WTC11 (cell line): ENCODE results near the gene EVC2.

ENCODE experiments used
- GABPB1 ChIP-seq: sonication (generic); formaldehyde crosslinking; IDR thresholded peaks from 2 replicates; pipeline ENCODE4 v1.8.1; 2023; ENCODE audit warnings: mild to moderate bottlenecking, missing genetic modification reagents
- GTF2I ChIP-seq: fragments of 250-450 bp; sonication (Bioruptor Pico); conservative IDR thresholded peaks from 2 replicates; pipeline ENCODE4 v1.4.0; 2021; ENCODE audit warnings: mild to moderate bottlenecking
- MAX ChIP-seq: sonication (generic); formaldehyde crosslinking; IDR thresholded peaks from 2 replicates; pipeline ENCODE4 v1.8.0; 2022; ENCODE audit warnings: mild to moderate bottlenecking, missing genetic modification reagents
- NFE2L1 ChIP-seq: sonication (generic); formaldehyde crosslinking; IDR thresholded peaks from 2 replicates; pipeline ENCODE4 v1.8.1; 2023; ENCODE audit warnings: missing genetic modification reagents
- STAT6 ChIP-seq: sonication (generic); formaldehyde crosslinking; conservative IDR thresholded peaks from 2 replicates; pipeline ENCODE4 v1.8.1; 2023; ENCODE audit warnings: mild to moderate bottlenecking, low read depth, missing genetic modification reagents, moderate library complexity
- TCF7 ChIP-seq: sonication (generic); formaldehyde crosslinking; IDR thresholded peaks from 2 replicates; pipeline ENCODE4 v1.8.0; 2022; ENCODE audit warnings: mild to moderate bottlenecking, low read depth, missing genetic modification reagents, moderate library complexity
- TEAD4 ChIP-seq: sonication (generic); formaldehyde crosslinking; IDR thresholded peaks from 2 replicates; pipeline ENCODE4 v1.8.0; 2022; ENCODE audit warnings: mild to moderate bottlenecking, missing genetic modification reagents
- ZNF219 ChIP-seq: sonication (generic); formaldehyde crosslinking; IDR thresholded peaks from 2 replicates; pipeline ENCODE4 v1.8.0; 2023; ENCODE audit warnings: missing genetic modification reagents, mild to moderate bottlenecking, borderline replicate concordance
- TF ChIP-seq, protein P1 (sequence below): fragments of 250-450 bp; sonication (Bioruptor Pico); IDR thresholded peaks from 2 replicates; pipeline ENCODE4 v2.1.2; 2022; ENCODE audit warnings: mild to moderate bottlenecking, moderate library complexity
- TF ChIP-seq, protein P2 (sequence below): fragments of 200-600 bp; IDR thresholded peaks from 2 replicates; pipeline ENCODE4 v1.8.0; 2022; ENCODE audit warnings: antibody characterized with exemption
- TF ChIP-seq, protein P3 (sequence below): sonication (generic); formaldehyde crosslinking; IDR thresholded peaks from 2 replicates; pipeline ENCODE4 v1.8.1; 2022; ENCODE audit warnings: mild to moderate bottlenecking, moderate library complexity, missing genetic modification reagents
- TF ChIP-seq, protein P4 (sequence below): sonication (generic); formaldehyde crosslinking; IDR thresholded peaks from 2 replicates; pipeline ENCODE4 v1.8.0; 2023; ENCODE audit warnings: missing genetic modification reagents, mild to moderate bottlenecking, borderline replicate concordance
- TF ChIP-seq, protein P5 (sequence below): sonication (generic); formaldehyde crosslinking; IDR thresholded peaks from 2 replicates; pipeline ENCODE4 v1.8.1; 2023; ENCODE audit warnings: mild to moderate bottlenecking, missing genetic modification reagents, moderate library complexity

GRCh38 chr4:5566991-5567390 lies 141.4 kb downstream of the EVC2 start:
- no peak for TF ChIP-seq GABPB1 (CRISPR knock-in tag)
- TF ChIP-seq, protein P1, sequence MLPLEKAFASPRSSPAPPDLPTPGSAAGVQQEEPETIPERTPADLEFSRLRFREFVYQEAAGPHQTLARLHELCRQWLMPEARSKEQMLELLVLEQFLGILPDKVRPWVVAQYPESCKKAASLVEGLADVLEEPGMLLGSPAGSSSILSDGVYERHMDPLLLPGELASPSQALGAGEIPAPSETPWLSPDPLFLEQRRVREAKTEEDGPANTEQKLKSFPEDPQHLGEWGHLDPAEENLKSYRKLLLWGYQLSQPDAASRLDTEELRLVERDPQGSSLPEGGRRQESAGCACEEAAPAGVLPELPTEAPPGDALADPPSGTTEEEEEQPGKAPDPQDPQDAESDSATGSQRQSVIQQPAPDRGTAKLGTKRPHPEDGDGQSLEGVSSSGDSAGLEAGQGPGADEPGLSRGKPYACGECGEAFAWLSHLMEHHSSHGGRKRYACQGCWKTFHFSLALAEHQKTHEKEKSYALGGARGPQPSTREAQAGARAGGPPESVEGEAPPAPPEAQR (CRISPR knock-in tag) = no peak
- TF ChIP-seq ZNF219 (CRISPR knock-in tag) = no peak
- TF ChIP-seq, protein P2, sequence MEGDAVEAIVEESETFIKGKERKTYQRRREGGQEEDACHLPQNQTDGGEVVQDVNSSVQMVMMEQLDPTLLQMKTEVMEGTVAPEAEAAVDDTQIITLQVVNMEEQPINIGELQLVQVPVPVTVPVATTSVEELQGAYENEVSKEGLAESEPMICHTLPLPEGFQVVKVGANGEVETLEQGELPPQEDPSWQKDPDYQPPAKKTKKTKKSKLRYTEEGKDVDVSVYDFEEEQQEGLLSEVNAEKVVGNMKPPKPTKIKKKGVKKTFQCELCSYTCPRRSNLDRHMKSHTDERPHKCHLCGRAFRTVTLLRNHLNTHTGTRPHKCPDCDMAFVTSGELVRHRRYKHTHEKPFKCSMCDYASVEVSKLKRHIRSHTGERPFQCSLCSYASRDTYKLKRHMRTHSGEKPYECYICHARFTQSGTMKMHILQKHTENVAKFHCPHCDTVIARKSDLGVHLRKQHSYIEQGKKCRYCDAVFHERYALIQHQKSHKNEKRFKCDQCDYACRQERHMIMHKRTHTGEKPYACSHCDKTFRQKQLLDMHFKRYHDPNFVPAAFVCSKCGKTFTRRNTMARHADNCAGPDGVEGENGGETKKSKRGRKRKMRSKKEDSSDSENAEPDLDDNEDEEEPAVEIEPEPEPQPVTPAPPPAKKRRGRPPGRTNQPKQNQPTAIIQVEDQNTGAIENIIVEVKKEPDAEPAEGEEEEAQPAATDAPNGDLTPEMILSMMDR = no peak
- no peak for TF ChIP-seq TEAD4 (CRISPR knock-in tag)
- TF ChIP-seq MAX (CRISPR knock-in tag) = no peak
- no peak for TF ChIP-seq STAT6 (CRISPR knock-in tag)
- TF ChIP-seq, protein P3, sequence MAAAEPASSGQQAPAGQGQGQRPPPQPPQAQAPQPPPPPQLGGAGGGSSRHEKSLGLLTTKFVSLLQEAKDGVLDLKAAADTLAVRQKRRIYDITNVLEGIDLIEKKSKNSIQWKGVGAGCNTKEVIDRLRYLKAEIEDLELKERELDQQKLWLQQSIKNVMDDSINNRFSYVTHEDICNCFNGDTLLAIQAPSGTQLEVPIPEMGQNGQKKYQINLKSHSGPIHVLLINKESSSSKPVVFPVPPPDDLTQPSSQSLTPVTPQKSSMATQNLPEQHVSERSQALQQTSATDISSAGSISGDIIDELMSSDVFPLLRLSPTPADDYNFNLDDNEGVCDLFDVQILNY (CRISPR knock-in tag) = no peak
- no peak for TF ChIP-seq TCF7 (CRISPR knock-in tag)
- no peak for TF ChIP-seq GTF2I
- TF ChIP-seq, protein P4, sequence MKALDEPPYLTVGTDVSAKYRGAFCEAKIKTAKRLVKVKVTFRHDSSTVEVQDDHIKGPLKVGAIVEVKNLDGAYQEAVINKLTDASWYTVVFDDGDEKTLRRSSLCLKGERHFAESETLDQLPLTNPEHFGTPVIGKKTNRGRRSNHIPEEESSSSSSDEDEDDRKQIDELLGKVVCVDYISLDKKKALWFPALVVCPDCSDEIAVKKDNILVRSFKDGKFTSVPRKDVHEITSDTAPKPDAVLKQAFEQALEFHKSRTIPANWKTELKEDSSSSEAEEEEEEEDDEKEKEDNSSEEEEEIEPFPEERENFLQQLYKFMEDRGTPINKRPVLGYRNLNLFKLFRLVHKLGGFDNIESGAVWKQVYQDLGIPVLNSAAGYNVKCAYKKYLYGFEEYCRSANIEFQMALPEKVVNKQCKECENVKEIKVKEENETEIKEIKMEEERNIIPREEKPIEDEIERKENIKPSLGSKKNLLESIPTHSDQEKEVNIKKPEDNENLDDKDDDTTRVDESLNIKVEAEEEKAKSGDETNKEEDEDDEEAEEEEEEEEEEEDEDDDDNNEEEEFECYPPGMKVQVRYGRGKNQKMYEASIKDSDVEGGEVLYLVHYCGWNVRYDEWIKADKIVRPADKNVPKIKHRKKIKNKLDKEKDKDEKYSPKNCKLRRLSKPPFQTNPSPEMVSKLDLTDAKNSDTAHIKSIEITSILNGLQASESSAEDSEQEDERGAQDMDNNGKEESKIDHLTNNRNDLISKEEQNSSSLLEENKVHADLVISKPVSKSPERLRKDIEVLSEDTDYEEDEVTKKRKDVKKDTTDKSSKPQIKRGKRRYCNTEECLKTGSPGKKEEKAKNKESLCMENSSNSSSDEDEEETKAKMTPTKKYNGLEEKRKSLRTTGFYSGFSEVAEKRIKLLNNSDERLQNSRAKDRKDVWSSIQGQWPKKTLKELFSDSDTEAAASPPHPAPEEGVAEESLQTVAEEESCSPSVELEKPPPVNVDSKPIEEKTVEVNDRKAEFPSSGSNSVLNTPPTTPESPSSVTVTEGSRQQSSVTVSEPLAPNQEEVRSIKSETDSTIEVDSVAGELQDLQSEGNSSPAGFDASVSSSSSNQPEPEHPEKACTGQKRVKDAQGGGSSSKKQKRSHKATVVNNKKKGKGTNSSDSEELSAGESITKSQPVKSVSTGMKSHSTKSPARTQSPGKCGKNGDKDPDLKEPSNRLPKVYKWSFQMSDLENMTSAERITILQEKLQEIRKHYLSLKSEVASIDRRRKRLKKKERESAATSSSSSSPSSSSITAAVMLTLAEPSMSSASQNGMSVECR (CRISPR knock-in tag) = no peak
- no peak for TF ChIP-seq NFE2L1
- TF ChIP-seq, protein P5, sequence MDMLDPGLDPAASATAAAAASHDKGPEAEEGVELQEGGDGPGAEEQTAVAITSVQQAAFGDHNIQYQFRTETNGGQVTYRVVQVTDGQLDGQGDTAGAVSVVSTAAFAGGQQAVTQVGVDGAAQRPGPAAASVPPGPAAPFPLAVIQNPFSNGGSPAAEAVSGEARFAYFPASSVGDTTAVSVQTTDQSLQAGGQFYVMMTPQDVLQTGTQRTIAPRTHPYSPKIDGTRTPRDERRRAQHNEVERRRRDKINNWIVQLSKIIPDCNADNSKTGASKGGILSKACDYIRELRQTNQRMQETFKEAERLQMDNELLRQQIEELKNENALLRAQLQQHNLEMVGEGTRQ = no peak
